PC-3 (cell line): Measurements from ENCODE around the gene KCNIP4.

Experiments used
- CTCF ChIP-seq: fragments of 300-600 bp; sonication (generic); conservative IDR thresholded peaks from 2 replicates; pipeline ENCODE4 v1.5.1; 2017; ENCODE audit warnings: antibody characterized with exemption, low read depth, mild to moderate bottlenecking, low read length
- EZH2 ChIP-seq: fragments of 300-600 bp; sonication (generic); IDR thresholded peaks from one replicate; pipeline ENCODE4 v1.6.1; 2017; ENCODE audit warnings: antibody characterized with exemption, mild to moderate bottlenecking, low read length; ENCODE audit not compliant: unreplicated experiment

GRCh38 chr4:21628116-21628670 is 320.4 kb downstream of the KCNIP4 start:
- TF ChIP-seq CTCF: no peak
- no peak for TF ChIP-seq EZH2
